ENCODE measurements around the gene SAMD3. TPM values are rescaled to one million over a fixed set of nuclear protein-coding genes. Genes with fewer than 3 reads are reported as not detected.
"Not testable (repeated sequence)": the region's sequence is repeated elsewhere in the genome, so short reads cannot be mapped to it uniquely, and the experiment has no call there.

The SAMD3 gene
- polyA plus RNA-seq = 7.1 TPM

- peaks cover 3% of the 10 kb centered on the region for H3K27me3 Mint-ChIP-seq
- H3K4me3 Mint-ChIP-seq = peak within 1 kb of the TSS; percentile 36 to 90 (median 72)
- H3K4me1 Mint-ChIP-seq = peaks cover 7 to 22% (median 18%) of the 10 kb centered on the region in 3 donors
- peak within 1 kb of the TSS; percentile 6 to 87 (median 86) for H3K27ac Mint-ChIP-seq
- peaks cover 4% of the 10 kb centered on the region for H3K36me3 Mint-ChIP-seq
- no peaks in the 10 kb centered on the region for H3K9me3 Mint-ChIP-seq
Measured at GRCh38 chr6:130222775-130223174, at the start of gene SAMD3. Gene SAMD3, minus strand, starts transcription at chr6:130222951. Its CDS starts 7,678 bp downstream, at chr6:130215273.

GRCh38 chr6:130269969-130270635 lies 47.4 kb upstream of the SAMD3 start:
- Mint-ChIP-seq H3K27me3 (no peaks in the 10 kb centered on the region), H3K9me3 (peaks cover 4 to 11% (median 9%) of the 10 kb centered on the region in 3 donors), H3K36me3 (no peaks in the 10 kb centered on the region), H3K4me3 (peak overlapping the region in 1 of 4 donors; percentile 58), H3K4me1 (peaks cover 6 to 13% (median 10%) of the 10 kb centered on the region in 3 donors), H3K27ac (peak overlapping the region in 1 of 3 donors; percentile 78)

- not testable (repeated sequence) for H3K27ac Mint-ChIP-seq, H3K9me3 Mint-ChIP-seq, H3K36me3 Mint-ChIP-seq, H3K27me3 Mint-ChIP-seq
- Mint-ChIP-seq H3K4me3 (peak overlapping the region in 1 of 4 donors; percentile 13), H3K4me1 (peaks cover 20 to 37% (median 23%) of the 10 kb centered on the region in 3 donors)
Measured at GRCh38 chr6:130265553-130265952, 42.8 kb upstream of the SAMD3 start.

- peaks cover 5% of the 10 kb centered on the region for H3K36me3 Mint-ChIP-seq
- H3K27me3 Mint-ChIP-seq = no peaks in the 10 kb centered on the region
- H3K4me1 Mint-ChIP-seq = peaks cover 28 to 47% (median 33%) of the 10 kb centered on the region in 3 donors
- peak overlapping the region; percentile 78 to 96 (median 88) for H3K4me3 Mint-ChIP-seq
- H3K27ac Mint-ChIP-seq = peak overlapping the region; percentile 90 to 97 (median 97)
- no peaks in the 10 kb centered on the region for H3K9me3 Mint-ChIP-seq
Measured at GRCh38 chr6:130262008-130262407, 39.3 kb upstream of the SAMD3 start.

- not testable (repeated sequence) for H3K9me3 Mint-ChIP-seq, H3K27me3 Mint-ChIP-seq, H3K36me3 Mint-ChIP-seq
- Mint-ChIP-seq H3K4me1 (peaks cover 28 to 46% (median 33%) of the 10 kb centered on the region in 3 donors), H3K4me3 (peak overlapping the region; percentile 78 to 96 (median 88)), H3K27ac (peak overlapping the region; percentile 90 to 97 (median 97))
Measured at GRCh38 chr6:130261558-130261957, 38.8 kb upstream of the SAMD3 start.

GRCh38 chr6:130260614-130261241 lies 38.0 kb upstream of the SAMD3 start:
- H3K36me3 Mint-ChIP-seq, H3K9me3 Mint-ChIP-seq, H3K27me3 Mint-ChIP-seq: not testable (repeated sequence)
- H3K4me1 Mint-ChIP-seq = peaks cover 24 to 44% (median 33%) of the 10 kb centered on the region in 3 donors
- H3K4me3 Mint-ChIP-seq = peak overlapping the region; percentile 78 to 96 (median 88)
- peak overlapping the region; percentile 90 to 97 (median 97) for H3K27ac Mint-ChIP-seq

GRCh38 chr6:130260050-130260462 lies 37.3 kb upstream of the SAMD3 start:
- not testable (repeated sequence) for H3K9me3 Mint-ChIP-seq, H3K27me3 Mint-ChIP-seq, H3K36me3 Mint-ChIP-seq
- Mint-ChIP-seq H3K27ac (peak overlapping the region; percentile 90 to 97 (median 97)), H3K4me3 (peak overlapping the region; percentile 78 to 96 (median 88)), H3K4me1 (peaks cover 24 to 41% (median 33%) of the 10 kb centered on the region in 3 donors)

GRCh38 chr6:130259557-130259956 lies 36.8 kb upstream of the SAMD3 start:
- H3K4me3 Mint-ChIP-seq = peak overlapping the region in 3 of 4 donors; percentile 83 to 96 (median 93)
- H3K27ac Mint-ChIP-seq = peak overlapping the region; percentile 90 to 97 (median 97)
- peaks cover 22 to 40% (median 33%) of the 10 kb centered on the region in 3 donors for H3K4me1 Mint-ChIP-seq
- peaks cover 5% of the 10 kb centered on the region for H3K36me3 Mint-ChIP-seq
- no peaks in the 10 kb centered on the region for H3K9me3 Mint-ChIP-seq
- no peaks in the 10 kb centered on the region for H3K27me3 Mint-ChIP-seq

- peak overlapping the region; percentile 85 to 97 (median 90) for H3K27ac Mint-ChIP-seq
- peaks cover 22 to 40% (median 33%) of the 10 kb centered on the region in 3 donors for H3K4me1 Mint-ChIP-seq
- H3K4me3 Mint-ChIP-seq = peak overlapping the region in 3 of 4 donors; percentile 35 to 96 (median 83)
- no peaks in the 10 kb centered on the region for H3K9me3 Mint-ChIP-seq
- no peaks in the 10 kb centered on the region for H3K27me3 Mint-ChIP-seq
- peaks cover 5% of the 10 kb centered on the region for H3K36me3 Mint-ChIP-seq
Measured at GRCh38 chr6:130259140-130259539, 36.4 kb upstream of the SAMD3 start.

GRCh38 chr6:130252527-130253237 lies 29.9 kb upstream of the SAMD3 start:
- peaks cover 2% of the 10 kb centered on the region for H3K27me3 Mint-ChIP-seq
- no peaks in the 10 kb centered on the region for H3K36me3 Mint-ChIP-seq
- no peak overlapping the region for H3K4me3 Mint-ChIP-seq
- no peaks in the 10 kb centered on the region for H3K9me3 Mint-ChIP-seq
- H3K27ac Mint-ChIP-seq = no peak overlapping the region
- no peaks in the 10 kb centered on the region for H3K4me1 Mint-ChIP-seq

- Mint-ChIP-seq H3K27me3 (no peaks in the 10 kb centered on the region), H3K36me3 (peaks cover 2% of the 10 kb centered on the region), H3K4me1 (peaks cover 0 to 1% (median 0%) of the 10 kb centered on the region in 3 donors), H3K27ac (no peak overlapping the region), H3K4me3 (no peak overlapping the region), H3K9me3 (no peaks in the 10 kb centered on the region)
Measured at GRCh38 chr6:130245267-130245666, 22.5 kb upstream of the SAMD3 start.

- Mint-ChIP-seq H3K4me1 (peaks cover 0 to 1% (median 0%) of the 10 kb centered on the region in 3 donors), H3K27ac (no peak overlapping the region), H3K4me3 (no peak overlapping the region), H3K27me3 (peaks cover 2% of the 10 kb centered on the region), H3K36me3 (peaks cover 2% of the 10 kb centered on the region), H3K9me3 (no peaks in the 10 kb centered on the region)
Measured at GRCh38 chr6:130244728-130245127, 22.0 kb upstream of the SAMD3 start.

- Mint-ChIP-seq H3K9me3 (no peaks in the 10 kb centered on the region), H3K36me3 (peaks cover 2% of the 10 kb centered on the region), H3K27ac (no peak overlapping the region), H3K4me3 (no peak overlapping the region), H3K4me1 (no peaks in the 10 kb centered on the region), H3K27me3 (peaks cover 2% of the 10 kb centered on the region)
Measured at GRCh38 chr6:130240232-130240631, 17.5 kb upstream of the SAMD3 start.

- Mint-ChIP-seq H3K27ac (no peak overlapping the region), H3K27me3 (peaks cover 2% of the 10 kb centered on the region), H3K4me1 (no peaks in the 10 kb centered on the region), H3K4me3 (no peak overlapping the region), H3K9me3 (no peaks in the 10 kb centered on the region), H3K36me3 (peaks cover 2% of the 10 kb centered on the region)
Measured at GRCh38 chr6:130239755-130240154, 17.0 kb upstream of the SAMD3 start.

GRCh38 chr6:130233330-130233729 lies 10.6 kb upstream of the SAMD3 start:
- no peak overlapping the region for H3K4me3 Mint-ChIP-seq
- H3K27ac Mint-ChIP-seq = no peak overlapping the region
- H3K27me3 Mint-ChIP-seq = no peaks in the 10 kb centered on the region
- no peaks in the 10 kb centered on the region for H3K4me1 Mint-ChIP-seq
- H3K9me3 Mint-ChIP-seq = no peaks in the 10 kb centered on the region
- H3K36me3 Mint-ChIP-seq = no peaks in the 10 kb centered on the region
